Neutrophil (primary cell): Measurements from ENCODE around the gene DYRK1A.

Source experiments
- H3K27ac ChIP-seq: fragments of 200-600 bp; sonication (generic); 2 replicates; pipeline ENCODE4 v1.5.1; 2016; ENCODE audit warnings: mild to moderate bottlenecking, moderate library complexity
- H3K27me3 ChIP-seq: fragments of 200-600 bp; sonication (generic); 2 replicates; pipeline ENCODE4 v1.6.0; 2016; ENCODE audit warnings: mild to moderate bottlenecking
- H3K36me3 ChIP-seq: fragments of 200-600 bp; sonication (generic); 2 replicates; pipeline ENCODE4 v1.5.1; 2017
- H3K4me1 ChIP-seq, 2 experiments: fragments of 200-600 bp in 1 of 2; sonication (generic) in 1 of 2; 1 replicate in 1 of 2; 2 replicates in 1 of 2; pipeline versions ENCODE4 v1.5.1 to v1.6.1; 2013 to 2016; ENCODE audit warnings: low read depth in 1 of 2, low read length in 1 of 2, mild to moderate bottlenecking in 1 of 2, moderate library complexity in 1 of 2; ENCODE audit not compliant: control insufficient read depth in 1 of 2, insufficient read depth in 1 of 2
- H3K4me3 ChIP-seq, 2 experiments: fragments of 200-600 bp in 1 of 2; sonication (generic) in 1 of 2; 1 replicate in 1 of 2; 2 replicates in 1 of 2; pipeline ENCODE4 v1.5.1; 2013 to 2016; ENCODE audit warnings: low read depth in 1 of 2, low read length in 1 of 2, mild to moderate bottlenecking in 1 of 2, moderate library complexity in 1 of 2
- H3K9me3 ChIP-seq: fragments of 200-600 bp; sonication (generic); 2 replicates; pipeline ENCODE4 v1.5.1; 2016
- CTCF ChIP-seq: fragments of 200-600 bp; sonication (generic); IDR thresholded peaks from 2 replicates; pipeline ENCODE4 v1.5.1; 2016; ENCODE audit warnings: antibody characterized with exemption

The DYRK1A gene

GRCh38 chr21:37395961-37396360 lies 29.4 kb downstream of the DYRK1A start:
- no peaks in the 10 kb centered on the region for H3K9me3 ChIP-seq
- H3K27me3 ChIP-seq, result no peaks in the 10 kb centered on the region
- H3K36me3 ChIP-seq, result no peaks in the 10 kb centered on the region
- TF ChIP-seq CTCF, result no peak
- no peak overlapping the region for H3K27ac ChIP-seq
- H3K4me3 ChIP-seq, result no peak overlapping the region
- peaks cover 25 to 42% of the 10 kb centered on the region in 2 experiments for H3K4me1 ChIP-seq

GRCh38 chr21:37396855-37397254 lies 30.3 kb downstream of the DYRK1A start:
- Histone ChIP-seq H3K4me1 (peaks cover 29 to 44% of the 10 kb centered on the region in 2 experiments), H3K9me3 (no peaks in the 10 kb centered on the region), H3K4me3 (no peak overlapping the region), H3K36me3 (no peaks in the 10 kb centered on the region), H3K27me3 (no peaks in the 10 kb centered on the region), H3K27ac (peak overlapping the region; percentile 15)
- TF ChIP-seq CTCF, result no peak

- H3K4me1 ChIP-seq, result peaks cover 11 to 30% of the 10 kb centered on the region in 2 experiments
- H3K27ac ChIP-seq, result no peak overlapping the region
Measured at GRCh38 chr21:37398697-37399096, 32.1 kb downstream of the DYRK1A start.

GRCh38 chr21:37402251-37402867 lies 35.8 kb downstream of the DYRK1A start:
- H3K27me3 ChIP-seq, result no peaks in the 10 kb centered on the region
- H3K9me3 ChIP-seq, result no peaks in the 10 kb centered on the region
- H3K4me1 ChIP-seq, result peaks cover 7 to 23% of the 10 kb centered on the region in 2 experiments
- H3K36me3 ChIP-seq, result no peaks in the 10 kb centered on the region
- H3K4me3 ChIP-seq, result no peak overlapping the region
- TF ChIP-seq CTCF, result no peak
- H3K27ac ChIP-seq, result peak overlapping the region; percentile 23

More at GRCh38 chr21:37398697-37399096, 32.1 kb downstream of the DYRK1A start:
- H3K9me3 ChIP-seq, result no peaks in the 10 kb centered on the region
- TF ChIP-seq CTCF, result no peak
- H3K4me3 ChIP-seq, result no peak overlapping the region
- H3K36me3 ChIP-seq, result no peaks in the 10 kb centered on the region
- H3K27me3 ChIP-seq, result no peaks in the 10 kb centered on the region

- no peak for TF ChIP-seq CTCF
- H3K27ac ChIP-seq, result peak overlapping the region; percentile 29
- H3K36me3 ChIP-seq, result peaks cover 2% of the 10 kb centered on the region
- peaks cover 7 to 16% of the 10 kb centered on the region in 2 experiments for H3K4me1 ChIP-seq
- H3K27me3 ChIP-seq, result no peaks in the 10 kb centered on the region
- no peaks in the 10 kb centered on the region for H3K9me3 ChIP-seq
- H3K4me3 ChIP-seq, result no peak overlapping the region
Measured at GRCh38 chr21:37405629-37406028, 39.1 kb downstream of the DYRK1A start.
